NCI-H146 treated with DMSO at 0.1 percent for 48 hours (cell line): ENCODE data around the gene CDH4.
"Not testable (repeated sequence)": the region's sequence is repeated elsewhere in the genome, so short reads cannot be mapped to it uniquely, and the experiment has no call there.

Experiments used
- DNase-seq: peaks from one replicate; lab custom pipeline; 2025; ENCODE audit not compliant: unreplicated experiment; lab: John Stamatoyannopoulos, UW

CDH4 gene

GRCh38 chr20:61253264-61253639 lies 1.2 kb downstream of the CDH4 start:
- no peak for DNase-seq

- DNase-seq = no peak
Observed at GRCh38 chr20:61253640-61254511, 1.8 kb downstream of the CDH4 start.

GRCh38 chr20:61254881-61255626 lies 3.0 kb downstream of the CDH4 start:
- DNase-seq = no peak

- no peak for DNase-seq
Observed at GRCh38 chr20:61256365-61256764, 4.3 kb downstream of the CDH4 start.

GRCh38 chr20:61256824-61257223 lies 4.8 kb downstream of the CDH4 start:
- DNase-seq = no peak

- no peak for DNase-seq
Observed at GRCh38 chr20:61257611-61258010, 5.5 kb downstream of the CDH4 start.

- no peak for DNase-seq
Observed at GRCh38 chr20:61259741-61260140, 7.7 kb downstream of the CDH4 start.

DNA sequence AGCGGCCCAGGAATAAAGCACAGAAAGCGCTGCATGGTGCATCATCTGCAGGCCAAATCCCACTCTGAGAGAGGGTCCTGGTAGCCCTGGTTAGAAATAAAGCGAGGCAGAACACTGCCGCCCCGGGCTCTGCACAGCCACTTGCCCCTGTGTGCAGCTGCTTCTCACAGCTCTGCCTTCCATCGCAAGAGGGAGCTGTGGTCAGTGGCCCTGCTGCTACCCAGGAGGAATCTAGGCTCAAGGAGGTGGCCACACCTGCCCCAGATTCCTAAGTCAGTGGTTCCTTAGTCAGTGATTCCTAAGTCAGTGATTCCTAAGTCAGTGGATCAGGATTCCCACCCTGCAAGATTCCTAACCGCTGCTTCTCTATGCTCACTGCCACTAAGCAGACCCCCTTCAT lies 8.8 kb downstream of the CDH4 start:
- DNase-seq = no peak

GRCh38 chr20:61262036-61262435 lies 10.0 kb downstream of the CDH4 start:
- no peak for DNase-seq

- DNase-seq = no peak
Observed at GRCh38 chr20:61262514-61262913, 10.5 kb downstream of the CDH4 start.

GRCh38 chr20:61263084-61263695 lies 11.1 kb downstream of the CDH4 start:
- DNase-seq = no peak

DNA sequence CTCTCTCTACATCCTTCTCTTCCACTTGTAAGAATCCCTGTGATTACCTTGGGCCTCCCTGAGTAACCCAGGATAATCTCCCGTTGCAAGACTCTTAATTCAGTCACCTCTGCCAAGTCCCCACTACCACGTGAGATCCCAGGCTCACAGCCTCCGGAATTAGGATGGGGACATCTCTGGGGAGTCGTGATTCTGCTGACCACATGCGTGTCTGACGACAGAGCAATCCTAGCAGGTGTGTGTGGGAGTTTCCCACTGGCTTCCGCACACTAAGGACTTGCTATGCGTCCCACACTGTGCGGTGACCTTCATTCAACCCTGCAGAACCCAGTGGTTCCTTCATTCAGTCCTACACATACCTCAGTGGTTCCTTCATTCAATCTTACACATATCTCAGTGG lies 11.9 kb downstream of the CDH4 start:
- DNase-seq = no peak

- no peak for DNase-seq
Observed at GRCh38 chr20:61267241-61267640, 15.2 kb downstream of the CDH4 start.

DNA sequence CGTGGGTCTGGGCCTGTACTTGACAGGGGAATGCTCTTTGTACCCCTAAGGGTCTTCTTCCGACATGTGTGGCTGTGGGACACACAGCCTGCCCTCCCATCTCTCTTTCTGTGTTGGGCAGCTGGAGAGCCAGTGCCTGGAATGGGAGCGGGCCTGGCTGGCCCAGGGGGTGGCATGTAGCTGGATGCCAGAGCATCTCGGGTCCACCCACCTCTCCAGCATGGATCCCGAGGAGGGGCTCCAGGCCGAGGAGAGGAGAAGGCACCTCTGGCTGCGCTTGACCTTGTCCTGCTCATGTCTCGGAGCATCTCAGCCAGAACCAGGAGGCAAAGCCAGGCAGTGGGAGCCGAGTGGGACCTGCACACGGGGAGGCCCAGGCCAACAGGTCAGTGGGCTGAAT lies 16.0 kb downstream of the CDH4 start:
- DNase-seq = no peak

- DNase-seq = no peak
Observed at GRCh38 chr20:61271312-61272231, 19.5 kb downstream of the CDH4 start.

DNA sequence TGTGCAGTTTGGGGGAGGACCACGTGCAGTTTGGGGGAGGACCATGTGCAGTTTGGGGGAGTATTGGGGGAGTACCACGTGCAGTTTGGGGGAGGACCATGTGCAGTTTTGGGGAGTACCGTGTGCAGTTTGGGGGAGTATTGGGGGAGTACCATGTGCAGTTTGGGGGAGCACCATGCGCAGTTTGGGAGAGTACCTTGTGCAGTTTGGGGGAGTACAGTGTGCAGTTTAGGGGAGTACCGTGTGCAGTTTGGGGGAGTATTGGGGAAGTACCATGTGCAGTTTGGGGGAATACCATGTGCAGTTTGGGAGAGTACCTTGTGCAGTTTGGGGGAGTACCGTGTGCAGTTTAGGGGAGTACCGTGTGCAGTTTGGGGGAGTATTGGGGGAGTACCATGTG lies 21.0 kb downstream of the CDH4 start:
- DNase-seq = not testable (repeated sequence)

DNA sequence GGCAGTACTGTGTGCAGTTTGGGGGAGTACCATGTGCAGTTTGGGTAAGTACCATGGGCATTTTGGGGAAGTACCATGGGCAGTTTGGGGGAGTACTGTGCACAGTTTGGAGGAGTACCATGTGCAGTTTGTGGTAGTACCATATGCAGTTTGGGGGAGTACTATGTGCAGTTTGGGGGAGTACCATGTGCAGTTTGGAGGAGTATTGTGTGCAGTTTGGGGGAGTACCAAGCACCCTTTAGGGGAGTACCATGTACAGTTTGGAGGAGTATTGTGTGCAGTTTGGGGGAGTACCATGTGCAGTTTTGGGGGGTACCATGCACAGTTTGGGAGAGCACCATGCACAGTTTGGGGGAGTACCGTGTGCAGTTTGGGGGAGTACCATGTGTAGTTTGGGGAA lies 21.6 kb downstream of the CDH4 start:
- not testable (repeated sequence) for DNase-seq

DNA sequence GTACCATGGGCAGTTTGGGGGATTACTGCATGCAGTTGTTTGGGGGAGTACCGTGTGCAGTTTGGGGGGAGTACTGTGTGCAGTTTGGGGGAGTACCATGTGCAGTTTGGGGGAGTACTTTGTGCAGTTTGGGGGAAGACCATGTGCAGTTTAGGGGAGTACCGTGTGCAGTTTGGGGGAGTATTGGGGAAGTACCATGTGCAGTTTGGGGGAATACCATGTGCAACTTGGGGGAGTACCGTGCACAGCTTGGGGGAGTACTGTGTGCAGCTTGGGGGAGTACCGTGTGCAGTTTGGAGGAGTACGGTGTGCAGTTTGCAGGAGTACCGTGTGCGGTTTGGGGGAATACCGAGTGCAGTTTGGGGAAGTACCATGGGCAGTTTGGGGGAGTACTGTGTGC lies 22.3 kb downstream of the CDH4 start:
- no peak for DNase-seq

- DNase-seq = no peak
Observed at GRCh38 chr20:61278296-61278695, 26.2 kb downstream of the CDH4 start.

DNA sequence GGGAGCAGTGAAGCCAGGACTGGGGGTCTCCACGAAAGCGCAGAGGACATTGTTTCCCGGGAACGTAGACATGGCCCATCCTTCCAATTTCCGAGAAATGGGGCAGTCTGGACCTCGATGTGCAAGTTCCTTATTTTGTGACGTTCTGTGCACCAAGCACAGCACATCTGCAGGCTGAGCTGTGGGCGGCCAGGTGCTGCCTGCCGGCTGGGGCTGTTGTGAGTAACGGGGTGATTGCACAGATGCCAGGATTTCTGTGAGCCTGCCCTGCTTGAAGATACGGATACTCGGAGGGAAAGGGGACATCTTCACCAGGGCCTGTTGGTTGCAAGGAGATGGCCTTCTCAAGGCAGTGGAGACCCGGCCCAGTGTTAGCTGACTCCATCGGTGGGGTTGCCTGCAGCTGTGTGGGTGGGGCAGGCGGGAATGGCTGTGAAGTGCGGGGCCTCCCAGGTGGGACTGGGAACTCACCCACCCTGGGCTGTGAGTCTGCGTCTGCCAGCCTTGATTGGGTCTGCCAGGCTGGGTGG lies 27.6 kb downstream of the CDH4 start:
- DNase-seq = no peak
